ENCODE data around the gene BRPF1. TPM values are rescaled to one million over a fixed set of nuclear protein-coding genes. Genes with fewer than 3 reads are reported as not detected.
"Not testable (repeated sequence)": the region's sequence is repeated elsewhere in the genome, so short reads cannot be mapped to it uniquely, and the experiment has no call there.

Gene BRPF1
- total and polyA plus RNA-seq, 8 donors: 5.8 to 10.8 (median 8.4) TPM

GRCh38 chr3:9769426-9770275 is 38.1 kb downstream of the BRPF1 start, which contains the start of gene CAMK1:
Gene CAMK1, minus strand, starts transcription at chr3:9769947. Its CDS starts 2,198 bp downstream, at chr3:9767749.
- intact Hi-C loops (cut with DNase I): no loop called here
- no peaks in the 10 kb centered on the region for H3K9me3 ChIP-seq
- peaks cover 3 to 9% (median 5%) of the 10 kb centered on the region in 3 donors for H3K4me1 ChIP-seq
- H3K36me3 ChIP-seq: no peaks in the 10 kb centered on the region
- FAIRE-seq (no peak), DNase-seq (peak; percentile 71 to 92 (median 82)), ATAC-seq (peak; percentile 91 to 97 (median 94))
- no peak for TF ChIP-seq CTCF (IDR thresholded peaks at IDR 0.05)
- H3K27ac ChIP-seq: peak within 1 kb of the TSS; percentile 49 to 77 (median 66)
- peak within 1 kb of the TSS; percentile 40 to 63 (median 48) for H3K4me3 ChIP-seq
- 4 to 5% methylated on average over 41 to 49 of the region's 49 CpGs for WGBS, 2 donors
- no peaks in the 10 kb centered on the region for H3K27me3 ChIP-seq

- peak; percentile 91 to 98 (median 94) for DNase-seq
- no peak for FAIRE-seq
- no peaks in the 10 kb centered on the region for H3K9me3 ChIP-seq
- no peak for TF ChIP-seq CTCF (IDR thresholded peaks at IDR 0.05)
- intact Hi-C loops (cut with DNase I): no loop called here
- no peaks in the 10 kb centered on the region for H3K27me3 ChIP-seq
- peak overlapping the region; percentile 40 to 63 (median 48) for H3K4me3 ChIP-seq
- WGBS, 2 donors: 3 to 4% methylated on average over 15 of the region's 15 CpGs
- ATAC-seq: peak; percentile 64 to 79 (median 69)
- H3K4me1 ChIP-seq: peaks cover 3 to 9% (median 5%) of the 10 kb centered on the region in 3 donors
- peak overlapping the region; percentile 49 to 77 (median 66) for H3K27ac ChIP-seq
- no peaks in the 10 kb centered on the region for H3K36me3 ChIP-seq
Measured at GRCh38 chr3:9770276-9770812, 38.8 kb downstream of the BRPF1 start.

- ATAC-seq; H3K4me3 ChIP-seq; H3K36me3 ChIP-seq; H3K27me3 ChIP-seq; intact Hi-C loops (cut with DNase I); H3K9me3 ChIP-seq; FAIRE-seq; H3K4me1 ChIP-seq; DNase-seq: not testable (repeated sequence)
- peak overlapping the region in 2 of 4 donors; percentile 72 to 77 for H3K27ac ChIP-seq
- WGBS, 2 donors: 90% methylated on average over 2 of the region's 2 CpGs
Measured at GRCh38 chr3:9771007-9771406, 39.5 kb downstream of the BRPF1 start.

GRCh38 chr3:9776896-9777693 is 45.6 kb downstream of the BRPF1 start:
- 79 to 80% methylated on average over 5 of the region's 5 CpGs for WGBS, 2 donors
- FAIRE-seq: no peak

More at GRCh38 chr3:9776896-9777693, 45.6 kb downstream of the BRPF1 start:
- ATAC-seq: no peak
- Histone ChIP-seq H3K36me3 (peaks cover 0 to 2% (median 0%) of the 10 kb centered on the region in 3 donors), H3K27ac (no peak overlapping the region), H3K9me3 (no peaks in the 10 kb centered on the region), H3K27me3 (no peaks in the 10 kb centered on the region), H3K4me3 (no peak overlapping the region), H3K4me1 (no peaks in the 10 kb centered on the region)
- DNase-seq: no peak
- TF ChIP-seq CTCF (IDR thresholded peaks at IDR 0.05): no peak
- intact Hi-C loops (cut with DNase I): no loop called here
